ENCODE results near the gene GRIN2D. TPM values are rescaled to one million over a fixed set of nuclear protein-coding genes. Genes with fewer than 3 reads are reported as not detected.

GRIN2D gene
- polyA plus RNA-seq, 1 of the 3 experiments (the other 2 are of a cell fraction), result 0.92 TPM

- TF ChIP-seq REST (IDR thresholded peaks at IDR 0.05; ENCODE audit: low read depth, low read length), result no peak
- no peak for TF ChIP-seq USF2 (IDR thresholded peaks at IDR 0.05; ENCODE audit: borderline replicate concordance, low read depth, low read length)
- no peak for TF ChIP-seq NRF1 (IDR thresholded peaks at IDR 0.05; ENCODE audit: low read depth, low read length)
- TF ChIP-seq SMC3 (IDR thresholded peaks at IDR 0.05; ENCODE audit: low read depth, low read length), result no peak
Measured at GRCh38 chr19:48443256-48443655, 49.8 kb downstream of the GRIN2D start (continued).

Other genes with a start within 250 kb of the GRIN2D start
- 39.6 and 53.0 TPM in 2 replicates for gene LIG1, start 223.3 kb upstream of the GRIN2D start, polyA plus RNA-seq (2012; rRNA removed)
- gene ZSWIM9, start 223.0 kb upstream of the GRIN2D start, polyA plus RNA-seq (2012; rRNA removed), result 1.3 and 2.2 TPM in 2 replicates
- gene CARD8, start 137.8 kb upstream of the GRIN2D start, polyA plus RNA-seq (2012; rRNA removed), result 16.4 and 21.7 TPM in 2 replicates
- 0.47 and 0.61 TPM in 2 replicates for gene ZNF114, start 123.6 kb upstream of the GRIN2D start, polyA plus RNA-seq (2012; rRNA removed)
- gene EMP3, start 68.1 kb upstream of the GRIN2D start, polyA plus RNA-seq (2012; rRNA removed), result 263 and 277 TPM in 2 replicates
- 20.2 and 21.9 TPM in 2 replicates for gene TMEM143, start 29.7 kb upstream of the GRIN2D start, polyA plus RNA-seq (2012; rRNA removed)
- 0.08 TPM in 1 of 2 replicates, not detected in the other for gene SYNGR4, start 29.3 kb upstream of the GRIN2D start, polyA plus RNA-seq (2012; rRNA removed)
- 119 and 138 TPM in 2 replicates for gene KDELR1, start 2.1 kb upstream of the GRIN2D start, polyA plus RNA-seq (2012; rRNA removed)
- gene GRWD1, start 52.3 kb downstream of the GRIN2D start, polyA plus RNA-seq (2012; rRNA removed), result 34.1 and 36.6 TPM in 2 replicates
- 1.1 and 1.2 TPM in 2 replicates for gene KCNJ14, start 61.9 kb downstream of the GRIN2D start, polyA plus RNA-seq (2012; rRNA removed)
- 69.5 and 77.6 TPM in 2 replicates for gene CYTH2, start 75.7 kb downstream of the GRIN2D start, polyA plus RNA-seq (2012; rRNA removed)
- gene LMTK3, start 118.2 kb downstream of the GRIN2D start, polyA plus RNA-seq (2012; rRNA removed), result 2.0 and 3.2 TPM in 2 replicates
- 0.86 and 0.92 TPM in 2 replicates for gene SULT2B1, start 158.5 kb downstream of the GRIN2D start, polyA plus RNA-seq (2012; rRNA removed)
- not detected in 2 replicates for gene SPACA4, start 213.1 kb downstream of the GRIN2D start, polyA plus RNA-seq (2012; rRNA removed)
- gene FAM83E, start 221.4 kb downstream of the GRIN2D start, polyA plus RNA-seq (2012; rRNA removed), result 0.44 TPM in 1 of 2 replicates, not detected in the other
- gene RPL18, start 225.5 kb downstream of the GRIN2D start, polyA plus RNA-seq (2012; rRNA removed), result 2,114 and 2,225 TPM in 2 replicates
- 14.1 and 14.8 TPM in 2 replicates for gene SPHK2, start 225.8 kb downstream of the GRIN2D start, polyA plus RNA-seq (2012; rRNA removed)
- 7.8 and 12.6 TPM in 2 replicates for gene DBP, start 243.7 kb downstream of the GRIN2D start, polyA plus RNA-seq (2012; rRNA removed)